ENCODE measurements around the gene PMPCA. TPM values are rescaled to one million over a fixed set of nuclear protein-coding genes. Genes with fewer than 3 reads are reported as not detected.
A peak's percentile ranks its signal among the peaks of the same experiment; 100 is the strongest.
"Not testable (repeated sequence)": the region's sequence is repeated elsewhere in the genome, so short reads cannot be mapped to it uniquely, and the experiment has no call there.

PMPCA gene
- polyA plus RNA-seq, 5 donors, result 42.6 to 55.4 (median 50.2) TPM

- DNase-seq, result peak in 1 of 2 donors; percentile 12
Measured at GRCh38 chr9:136409557-136410455, 652 bp upstream of the PMPCA start.

- no peak for DNase-seq
Measured at GRCh38 chr9:136411378-136411777, 920 bp downstream of the PMPCA start.

GRCh38 chr9:136412962-136413361 lies 2.5 kb downstream of the PMPCA start:
- no peak for DNase-seq

- DNase-seq, result no peak
Measured at GRCh38 chr9:136416427-136416826, 6.0 kb downstream of the PMPCA start.

GRCh38 chr9:136416914-136417313 lies 6.5 kb downstream of the PMPCA start:
- DNase-seq, result no peak

- DNase-seq, result no peak
Measured at GRCh38 chr9:136418182-136419091, 8.0 kb downstream of the PMPCA start.

- DNase-seq, result no peak
Measured at GRCh38 chr9:136419092-136419420, 8.6 kb downstream of the PMPCA start.

- no peak for DNase-seq
Measured at GRCh38 chr9:136421791-136422190, 11.3 kb downstream of the PMPCA start.

GRCh38 chr9:136422876-136423275 lies 12.4 kb downstream of the PMPCA start:
- DNase-seq, result no peak

- DNase-seq, result no peak
Measured at GRCh38 chr9:136423432-136424146, 13.1 kb downstream of the PMPCA start.

- DNase-seq, result no peak
Measured at GRCh38 chr9:136424750-136425362, 14.4 kb downstream of the PMPCA start.

- not testable (repeated sequence) for DNase-seq
Measured at GRCh38 chr9:136425367-136425766, 14.9 kb downstream of the PMPCA start.

GRCh38 chr9:136426787-136427186 lies 16.3 kb downstream of the PMPCA start:
- DNase-seq, result no peak

- DNase-seq, result no peak
Measured at GRCh38 chr9:136429075-136429628, 18.7 kb downstream of the PMPCA start.

GRCh38 chr9:136429683-136430491 lies 19.4 kb downstream of the PMPCA start:
- no peak for DNase-seq

GRCh38 chr9:136430588-136431234 lies 20.3 kb downstream of the PMPCA start:
- no peak for DNase-seq

- DNase-seq, result no peak
Measured at GRCh38 chr9:136431782-136432350, 21.4 kb downstream of the PMPCA start.

- DNase-seq, result no peak
Measured at GRCh38 chr9:136432591-136432990, 22.1 kb downstream of the PMPCA start.

- no peak for DNase-seq
Measured at GRCh38 chr9:136433043-136433715, 22.7 kb downstream of the PMPCA start.

Measured in right lung (tissue), 5 donors.